MM.1S (cell line): Measurements from ENCODE around the gene ORC5.

Source experiments
- EZH2phosphoT487 ChIP-seq: fragments of 300-600 bp; sonication (generic); IDR thresholded peaks from 2 replicates; pipeline ENCODE4 v1.6.1; 2018; ENCODE audit warnings: antibody characterized with exemption, low read length
- TF ChIP-seq, protein P1 (sequence below): fragments of 300-600 bp; sonication (generic); IDR thresholded peaks from 2 replicates; pipeline ENCODE4 v1.5.1; 2016; ENCODE audit warnings: antibody characterized with exemption, low read length, mixed read lengths

DNA sequence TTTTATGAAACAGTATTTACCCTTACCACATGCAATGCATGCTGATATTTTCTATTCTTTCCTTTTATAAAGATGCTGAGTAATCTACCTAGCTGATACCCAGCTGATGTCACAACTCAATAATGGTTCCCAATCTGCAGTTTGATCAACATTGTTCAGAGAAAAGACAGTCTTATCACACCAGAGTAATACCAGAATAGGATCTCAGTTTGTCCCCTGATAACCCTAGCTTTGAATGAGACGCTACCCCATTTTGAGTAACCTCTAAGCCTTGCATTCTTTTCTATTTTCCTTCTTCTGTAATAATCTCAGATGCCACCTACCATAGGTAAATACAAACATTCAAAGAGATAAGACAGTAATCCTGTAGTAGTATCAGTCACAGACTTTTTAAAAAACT lies 118.8 kb downstream of the ORC5 start:
- TF ChIP-seq, protein P1, sequence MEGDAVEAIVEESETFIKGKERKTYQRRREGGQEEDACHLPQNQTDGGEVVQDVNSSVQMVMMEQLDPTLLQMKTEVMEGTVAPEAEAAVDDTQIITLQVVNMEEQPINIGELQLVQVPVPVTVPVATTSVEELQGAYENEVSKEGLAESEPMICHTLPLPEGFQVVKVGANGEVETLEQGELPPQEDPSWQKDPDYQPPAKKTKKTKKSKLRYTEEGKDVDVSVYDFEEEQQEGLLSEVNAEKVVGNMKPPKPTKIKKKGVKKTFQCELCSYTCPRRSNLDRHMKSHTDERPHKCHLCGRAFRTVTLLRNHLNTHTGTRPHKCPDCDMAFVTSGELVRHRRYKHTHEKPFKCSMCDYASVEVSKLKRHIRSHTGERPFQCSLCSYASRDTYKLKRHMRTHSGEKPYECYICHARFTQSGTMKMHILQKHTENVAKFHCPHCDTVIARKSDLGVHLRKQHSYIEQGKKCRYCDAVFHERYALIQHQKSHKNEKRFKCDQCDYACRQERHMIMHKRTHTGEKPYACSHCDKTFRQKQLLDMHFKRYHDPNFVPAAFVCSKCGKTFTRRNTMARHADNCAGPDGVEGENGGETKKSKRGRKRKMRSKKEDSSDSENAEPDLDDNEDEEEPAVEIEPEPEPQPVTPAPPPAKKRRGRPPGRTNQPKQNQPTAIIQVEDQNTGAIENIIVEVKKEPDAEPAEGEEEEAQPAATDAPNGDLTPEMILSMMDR = no peak
- TF ChIP-seq EZH2phosphoT487 = no peak
